SJCRH30 (cell line): ENCODE results near the gene CLPSL2. TPM values are rescaled to one million over a fixed set of nuclear protein-coding genes. Genes with fewer than 3 reads are reported as not detected.
"Not testable (repeated sequence)": the region's sequence is repeated elsewhere in the genome, so short reads cannot be mapped to it uniquely, and the experiment has no call there.

Experiments
- DNase-seq, 2 experiments: peaks; one replicate each; pipeline ENCODE4 v3.0.0-alpha.2; 2015 to 2020
- H3K27ac ChIP-seq: fragments of 250-450 bp; sonication (Bioruptor Pico); 2 replicates; pipeline ENCODE4 v1.5.1; 2020; ENCODE audit warnings: mild to moderate bottlenecking, moderate library complexity
- H3K27me3 ChIP-seq: fragments of 250-450 bp; sonication (Bioruptor Pico); 2 replicates; pipeline ENCODE4 v1.5.1; 2020; ENCODE audit warnings: mild to moderate bottlenecking, moderate library complexity
- H3K36me3 ChIP-seq: fragments of 250-450 bp; sonication (Bioruptor Pico); 2 replicates; pipeline ENCODE4 v1.5.1; 2020; ENCODE audit warnings: mild to moderate bottlenecking, moderate library complexity
- H3K4me1 ChIP-seq: fragments of 250-450 bp; sonication (Bioruptor Pico); 2 replicates; pipeline ENCODE4 v1.5.1; 2020; ENCODE audit warnings: mild to moderate bottlenecking, moderate library complexity
- H3K4me3 ChIP-seq: fragments of 250-450 bp; sonication (Bioruptor Pico); 2 replicates; pipeline ENCODE4 v1.5.1; 2020; ENCODE audit warnings: mild to moderate bottlenecking, moderate library complexity
- H3K9me3 ChIP-seq: fragments of 250-450 bp; sonication (Bioruptor Pico); replicated peaks from 2 replicates; pipeline ENCODE4 v1.5.1; 2020; ENCODE audit warnings: mild to moderate bottlenecking, moderate library complexity
- total RNA-seq: library from RNA; depleted of rRNA; stranded (reverse); fragments of >200 nt; shearing (Covaris generic); gene quantifications from 2 replicates; pipeline ENCODE4 v1.2.3, GENCODE V29; 2014; rRNA removed

CLPSL2 gene, protein sequence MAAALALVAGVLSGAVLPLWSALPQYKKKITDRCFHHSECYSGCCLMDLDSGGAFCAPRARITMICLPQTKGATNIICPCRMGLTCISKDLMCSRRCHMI
- total RNA-seq = not detected in 2 replicates

DNA sequence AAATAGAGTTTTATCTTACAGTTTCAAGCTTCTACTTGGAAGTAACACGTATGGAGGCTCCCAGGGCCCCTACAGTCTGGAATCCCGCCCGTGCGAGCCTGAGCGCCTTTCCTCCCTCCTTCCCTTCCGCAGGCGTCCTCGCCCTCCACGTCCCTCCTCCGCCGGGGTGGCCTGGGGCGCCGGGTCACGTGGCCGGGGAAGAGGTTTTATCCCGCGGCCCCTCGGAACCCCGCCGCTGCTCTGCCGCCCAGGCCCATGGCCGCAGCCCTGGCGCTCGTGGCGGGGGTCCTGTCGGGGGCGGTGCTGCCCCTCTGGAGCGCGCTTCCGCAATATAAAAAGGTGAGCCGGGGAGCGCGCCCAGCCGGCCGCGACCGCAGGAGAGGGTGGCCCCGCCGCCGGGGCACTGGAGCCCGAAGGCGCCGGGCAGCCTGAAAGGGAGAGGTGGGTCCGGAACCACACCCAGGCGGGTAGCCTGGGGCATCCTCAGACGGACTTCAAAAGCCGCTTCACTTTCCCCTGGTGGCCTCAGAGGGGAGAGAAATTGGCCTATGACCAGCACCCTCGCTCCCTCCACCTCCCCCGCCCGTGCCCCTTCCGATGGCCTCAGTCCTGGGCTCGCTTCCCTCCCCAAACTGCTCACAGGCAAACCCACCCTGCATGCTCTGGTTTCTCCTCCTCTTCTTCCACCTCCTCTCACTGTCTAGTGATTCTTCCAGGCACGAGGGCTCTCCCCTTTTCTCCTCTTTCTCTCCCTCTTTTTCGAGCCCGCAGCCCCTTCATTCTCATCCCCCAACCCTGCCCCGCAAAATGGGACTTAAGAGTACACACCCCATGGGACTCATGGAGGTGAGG, at the start of gene CLPSL2:
CLPSL2 (plus strand) TSS at position 235 of the 852 bp plus-strand sequence; CDS start at position 256, 21 bp downstream.
- Histone ChIP-seq H3K27me3 (no peaks in the 10 kb centered on the region), H3K4me1 (no peaks in the 10 kb centered on the region), H3K4me3 (peak within 1 kb of the TSS; percentile 55), H3K27ac (no peak within 1 kb of the TSS), H3K9me3 (no peaks in the 10 kb centered on the region), H3K36me3 (no peaks in the 10 kb centered on the region)
- DNase-seq = peak; percentile 23 to 31

DNA sequence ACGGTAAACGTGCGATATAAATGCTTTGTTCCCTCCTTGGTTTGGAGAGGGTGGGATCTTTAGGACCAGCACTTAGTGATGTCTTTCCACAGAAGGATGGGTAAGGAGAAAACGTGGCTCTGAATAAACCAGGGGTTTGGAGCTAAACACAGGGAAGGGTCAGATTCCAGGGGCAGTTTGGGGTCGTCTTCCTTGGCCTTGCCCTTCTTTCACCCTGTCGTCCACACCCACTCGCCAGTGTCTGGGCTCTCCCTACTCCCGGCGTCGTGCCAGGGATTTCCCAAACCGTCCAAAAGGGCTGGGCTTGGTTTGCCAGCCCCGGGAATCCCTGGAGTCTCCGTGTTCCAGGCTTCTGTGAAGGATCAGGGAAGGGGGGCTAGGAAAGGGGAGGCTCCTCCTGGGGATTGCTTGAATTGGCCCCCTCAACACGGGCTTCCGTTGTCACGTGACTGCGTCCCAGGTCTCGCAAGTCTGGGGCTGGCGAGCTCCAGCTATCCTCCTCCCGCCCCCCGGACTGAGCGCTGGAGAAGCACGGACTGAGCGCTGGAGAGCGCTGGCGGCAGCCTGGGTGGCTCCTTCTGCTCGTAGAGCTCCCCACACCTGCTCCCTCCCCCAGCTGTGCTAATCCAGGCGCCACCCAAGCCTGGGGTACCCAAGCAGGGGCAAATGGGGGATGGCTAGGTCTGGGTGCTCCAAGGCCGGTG, 49.0 kb upstream of the CLPSL2 start:
- H3K27ac ChIP-seq = peak overlapping the region; percentile 44; the same call in 1 of the 2 replicates
- peak overlapping the region; percentile 63 for H3K4me3 ChIP-seq
- peaks cover 20% of the 10 kb centered on the region for H3K4me1 ChIP-seq
- DNase-seq = peak; percentile 76
- no peaks in the 10 kb centered on the region for H3K9me3 ChIP-seq
- H3K27me3 ChIP-seq = peaks cover 4% of the 10 kb centered on the region; the same call in 1 of the 2 replicates
- no peaks in the 10 kb centered on the region for H3K36me3 ChIP-seq

DNA sequence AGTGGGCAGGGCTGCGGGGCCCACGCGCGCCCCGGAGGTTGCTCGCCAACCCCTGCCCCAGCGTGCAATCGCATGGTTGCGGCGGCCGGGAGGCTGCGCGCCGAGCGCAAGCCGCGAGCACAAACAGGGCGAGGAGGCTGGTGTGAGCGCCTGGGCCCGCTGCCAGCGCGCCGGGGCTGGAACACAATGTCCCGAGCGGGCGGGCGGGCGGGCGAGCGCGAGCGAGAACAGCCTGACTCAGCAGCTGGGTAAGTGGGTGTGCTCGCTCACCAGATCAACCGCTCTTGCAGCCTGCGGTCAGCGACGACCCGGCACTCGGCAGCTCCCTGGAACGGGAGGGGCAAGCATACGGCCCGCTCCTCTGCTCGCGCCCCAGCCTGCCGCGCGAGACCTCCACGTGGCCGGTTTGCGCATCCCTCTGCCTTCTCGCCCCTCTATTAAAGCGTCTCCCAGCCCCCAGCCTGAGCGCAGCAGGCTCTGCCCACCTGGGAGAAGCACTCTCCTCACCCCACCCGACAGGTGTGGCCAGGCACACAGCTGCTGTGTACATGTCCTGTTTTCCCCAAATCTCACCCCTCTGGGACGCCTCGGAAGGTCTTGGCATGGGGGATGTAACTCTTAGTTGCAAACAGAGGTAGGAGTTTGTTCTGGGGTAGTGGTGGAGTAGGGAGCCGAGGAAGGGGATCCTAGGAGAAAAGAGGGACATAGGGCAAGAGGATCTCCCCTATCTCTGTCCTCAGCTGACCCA, 48.3 kb upstream of the CLPSL2 start:
- Histone ChIP-seq H3K27me3 (peaks cover 4% of the 10 kb centered on the region; the same call in 1 of the 2 replicates), H3K27ac (peak overlapping the region; percentile 44; the same call in 1 of the 2 replicates), H3K9me3 (no peaks in the 10 kb centered on the region), H3K4me3 (peak overlapping the region; percentile 63), H3K36me3 (no peaks in the 10 kb centered on the region), H3K4me1 (peaks cover 26% of the 10 kb centered on the region)
- DNase-seq = peak; percentile 80 to 85

GRCh38 chr6:35728683-35729678, 47.4 kb upstream of the CLPSL2 start:
- H3K36me3 ChIP-seq = no peaks in the 10 kb centered on the region
- no peak overlapping the region for H3K27ac ChIP-seq
- peak overlapping the region; percentile 63; the same call in 1 of the 2 replicates for H3K4me3 ChIP-seq
- H3K9me3 ChIP-seq = no peaks in the 10 kb centered on the region
- DNase-seq = no peak
- H3K27me3 ChIP-seq = peaks cover 4% of the 10 kb centered on the region; the same call in 1 of the 2 replicates
- peaks cover 27% of the 10 kb centered on the region for H3K4me1 ChIP-seq

- Histone ChIP-seq H3K4me3 (no peak overlapping the region), H3K36me3 (no peaks in the 10 kb centered on the region), H3K27ac (no peak overlapping the region), H3K27me3 (peaks cover 4% of the 10 kb centered on the region; the same call in 1 of the 2 replicates), H3K9me3 (no peaks in the 10 kb centered on the region), H3K4me1 (peaks cover 27% of the 10 kb centered on the region)
- DNase-seq = no peak
Measured at GRCh38 chr6:35729722-35730121, 46.7 kb upstream of the CLPSL2 start.

DNA sequence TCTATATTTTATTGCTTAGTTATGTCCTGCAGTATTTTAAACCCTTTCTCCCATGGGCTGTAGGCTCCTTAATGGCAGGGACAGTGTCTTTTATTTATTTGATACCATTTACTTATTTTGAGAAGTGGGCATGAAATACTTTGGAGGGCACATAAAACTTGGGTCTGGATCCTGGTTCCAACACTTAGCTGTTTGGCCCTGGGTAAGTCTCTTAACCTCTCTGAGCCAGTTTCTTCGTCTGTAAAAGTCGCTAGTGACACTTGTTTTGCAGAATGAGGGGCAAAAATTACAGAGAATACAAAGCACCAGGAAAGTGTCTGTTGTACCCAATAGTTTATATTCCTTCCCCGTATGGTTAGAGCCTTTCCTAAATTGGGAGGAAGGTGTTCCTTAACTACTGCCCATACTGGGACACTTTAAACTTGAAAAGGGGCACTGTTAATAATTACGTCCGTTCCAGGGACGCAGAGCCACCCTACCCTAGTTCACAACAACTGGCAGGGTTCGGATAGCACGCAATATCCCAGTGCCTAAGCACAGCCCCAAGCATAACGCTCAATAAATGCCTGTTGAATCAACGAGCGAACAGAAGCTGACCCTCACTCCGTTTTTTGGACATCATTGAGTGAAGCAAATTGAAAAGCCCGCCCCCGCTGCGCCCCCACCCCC, 45.5 kb upstream of the CLPSL2 start:
- Histone ChIP-seq H3K4me3 (peak overlapping the region; percentile 67), H3K27me3 (peaks cover 4% of the 10 kb centered on the region; the same call in 1 of the 2 replicates), H3K27ac (no peak overlapping the region), H3K9me3 (no peaks in the 10 kb centered on the region), H3K36me3 (no peaks in the 10 kb centered on the region), H3K4me1 (peaks cover 27% of the 10 kb centered on the region)
- no peak for DNase-seq

- peak; percentile 85 to 88 for DNase-seq
- H3K9me3 ChIP-seq = no peaks in the 10 kb centered on the region
Measured at GRCh38 chr6:35731414-35731735, 45.0 kb upstream of the CLPSL2 start.

DNA sequence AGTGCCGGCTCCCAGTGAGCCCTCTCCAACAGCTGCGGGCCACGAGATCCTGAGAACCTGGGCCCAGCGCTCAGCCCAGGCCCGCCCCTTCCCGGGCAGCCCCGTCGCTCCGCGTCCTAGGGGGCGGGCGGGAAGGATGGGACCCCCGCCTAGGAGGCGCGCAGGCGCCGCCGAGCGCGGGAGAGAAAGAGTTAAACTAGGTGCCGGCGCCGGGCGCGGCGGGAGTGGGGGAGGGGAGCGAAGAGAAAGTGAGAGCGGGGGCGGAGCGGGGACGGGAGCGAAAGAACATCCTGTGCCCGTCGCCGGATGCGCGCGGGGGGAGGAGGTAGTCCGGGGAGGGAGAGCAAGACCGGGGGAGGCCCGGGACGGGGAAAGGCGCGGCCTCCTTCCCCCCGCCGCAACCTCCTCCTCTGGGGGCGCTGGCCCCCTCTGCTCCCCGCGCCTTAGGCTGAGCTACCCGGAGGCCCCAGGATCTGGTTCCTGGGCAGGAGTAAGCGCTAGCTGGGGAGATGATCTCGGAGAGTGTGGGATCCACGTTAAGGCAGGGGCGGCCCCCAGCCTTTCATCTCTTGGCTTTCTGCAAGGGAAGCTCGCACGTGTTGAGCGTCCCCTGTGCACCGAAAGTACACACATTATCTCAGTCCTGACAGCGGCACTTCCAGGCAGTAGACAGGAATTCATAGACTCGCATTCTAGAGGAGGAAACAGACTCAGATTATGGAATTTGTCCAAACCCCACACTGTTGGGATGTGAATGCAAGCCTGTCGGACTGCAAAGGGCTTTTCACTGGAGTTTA, 44.5 kb upstream of the CLPSL2 start:
- peak; percentile 81 to 82 for DNase-seq
- peaks cover 20% of the 10 kb centered on the region for H3K4me1 ChIP-seq
- H3K36me3 ChIP-seq = no peaks in the 10 kb centered on the region
- peak overlapping the region; percentile 69 for H3K27ac ChIP-seq
- peak overlapping the region; percentile 67 for H3K4me3 ChIP-seq
- no peaks in the 10 kb centered on the region; the same call in 1 of the 2 replicates for H3K27me3 ChIP-seq
- H3K9me3 ChIP-seq = no peaks in the 10 kb centered on the region

More at GRCh38 chr6:35731414-35731735, 45.0 kb upstream of the CLPSL2 start:
- H3K27ac ChIP-seq = peak overlapping the region; percentile 69
- H3K36me3 ChIP-seq = no peaks in the 10 kb centered on the region
- peaks cover 26% of the 10 kb centered on the region for H3K4me1 ChIP-seq
- H3K27me3 ChIP-seq = peaks cover 4% of the 10 kb centered on the region; the same call in 1 of the 2 replicates
- H3K4me3 ChIP-seq = peak overlapping the region; percentile 67

- Histone ChIP-seq H3K4me3 (no peak overlapping the region), H3K27me3 (no peaks in the 10 kb centered on the region; the same call in 1 of the 2 replicates), H3K9me3 (no peaks in the 10 kb centered on the region), H3K36me3 (no peaks in the 10 kb centered on the region), H3K4me1 (peaks cover 11% of the 10 kb centered on the region), H3K27ac (no peak overlapping the region)
- DNase-seq = no peak
Measured at GRCh38 chr6:35733633-35734032, 42.8 kb upstream of the CLPSL2 start.

- not testable (repeated sequence) for H3K27ac ChIP-seq, DNase-seq, H3K27me3 ChIP-seq, H3K36me3 ChIP-seq, H3K4me1 ChIP-seq, H3K4me3 ChIP-seq, H3K9me3 ChIP-seq
Measured at GRCh38 chr6:35734319-35734718, 42.1 kb upstream of the CLPSL2 start.

DNA sequence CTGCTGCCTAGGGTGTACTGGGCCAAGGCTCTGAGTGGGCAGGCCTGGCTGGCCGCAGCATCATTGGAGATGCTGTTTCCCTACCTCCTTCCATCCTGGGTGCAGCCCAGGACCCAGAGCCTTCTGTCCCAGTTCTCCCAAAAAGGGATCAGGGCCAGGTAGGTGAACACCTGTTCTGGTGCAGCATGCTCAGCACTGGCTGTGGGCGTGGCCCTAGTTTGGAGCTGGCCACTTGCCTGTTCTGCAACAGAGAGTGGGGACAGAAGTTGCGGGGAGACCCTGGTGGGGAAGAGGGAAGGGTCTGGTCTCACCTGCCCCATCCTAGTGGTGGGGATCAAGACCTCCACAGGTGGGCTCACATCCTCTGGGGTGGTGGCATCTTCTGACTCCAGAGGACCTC, 40.9 kb upstream of the CLPSL2 start:
- H3K27ac ChIP-seq = no peak overlapping the region
- no peak for DNase-seq

GRCh38 chr6:35736253-35736894, 40.0 kb upstream of the CLPSL2 start:
- peak; percentile 48 to 81 for DNase-seq
- Histone ChIP-seq H3K27me3 (peaks cover 3% of the 10 kb centered on the region; the same call in 1 of the 2 replicates), H3K4me1 (peaks cover 9% of the 10 kb centered on the region), H3K36me3 (no peaks in the 10 kb centered on the region), H3K27ac (no peak overlapping the region), H3K9me3 (no peaks in the 10 kb centered on the region), H3K4me3 (no peak overlapping the region)

More for the DNA sequence above, 40.9 kb upstream of the CLPSL2 start:
- Histone ChIP-seq H3K27me3 (peaks cover 3% of the 10 kb centered on the region; the same call in 1 of the 2 replicates), H3K36me3 (no peaks in the 10 kb centered on the region), H3K4me1 (peaks cover 9% of the 10 kb centered on the region), H3K4me3 (no peak overlapping the region), H3K9me3 (no peaks in the 10 kb centered on the region)
